Activated T-helper 2 cell treated with anti-CD3 and anti-CD28 coated beads, Interferon-gamma antibody, Interleukin-2, Interleukin-4, amounts not matched to agents 10 μg/mL and 5 μg/mL and 100 μg/mL, durations not matched to agents 14 hours and 24 hours and 36 hours (primary cell): ENCODE measurements around the gene LONRF3. TPM values are rescaled to one million over a fixed set of nuclear protein-coding genes. Genes with fewer than 3 reads are reported as not detected.
A peak's percentile ranks its signal among the peaks of the same experiment; 100 is the strongest.

ENCODE experiments used
- DNase-seq: peaks from one replicate; pipeline ENCODE4 v3.0.0; 2021; ENCODE audit warnings: low spot score
- H3K27ac Mint-ChIP-seq: one replicate; pipeline ENCODE4 v1.8.0; 2021; ENCODE audit warnings: mixed read lengths
- H3K27me3 Mint-ChIP-seq: one replicate; pipeline ENCODE4 v1.8.0; 2021; ENCODE audit warnings: low read depth, mixed read lengths
- H3K36me3 Mint-ChIP-seq: one replicate; pipeline ENCODE4 v1.8.0; 2021; ENCODE audit warnings: low read depth, mixed read lengths
- H3K4me1 Mint-ChIP-seq: one replicate; pipeline ENCODE4 v1.8.0; 2021; ENCODE audit warnings: low read depth, mixed read lengths
- H3K4me3 Mint-ChIP-seq: one replicate; pipeline ENCODE4 v1.8.0; 2021; ENCODE audit warnings: low read depth, mild to moderate bottlenecking, moderate library complexity, mixed read lengths
- H3K9me3 Mint-ChIP-seq: one replicate; pipeline ENCODE4 v1.8.0; 2021; ENCODE audit warnings: mixed read lengths
- intact Hi-C: fragments of 100-400 bp; cut with micrococcal nuclease; formaldehyde crosslinking; loops from one replicate; pipeline ENCODE4 v1.15.1; 2023
- total RNA-seq: library from RNA; stranded (reverse); gene quantifications from 2 replicates; pipeline ENCODE4 v1.2.3, GENCODE V29; 2022

The LONRF3 gene
- total RNA-seq, 1 donor from 2014 or later: 0.62 TPM

- no peak overlapping the region for H3K27ac Mint-ChIP-seq
- H3K27me3 Mint-ChIP-seq: peaks cover 48% of the 10 kb centered on the region
- intact Hi-C loops: no loop called here
Measured at GRCh38 chrX:118973389-118974087, 880 bp upstream of the LONRF3 start.

DNA sequence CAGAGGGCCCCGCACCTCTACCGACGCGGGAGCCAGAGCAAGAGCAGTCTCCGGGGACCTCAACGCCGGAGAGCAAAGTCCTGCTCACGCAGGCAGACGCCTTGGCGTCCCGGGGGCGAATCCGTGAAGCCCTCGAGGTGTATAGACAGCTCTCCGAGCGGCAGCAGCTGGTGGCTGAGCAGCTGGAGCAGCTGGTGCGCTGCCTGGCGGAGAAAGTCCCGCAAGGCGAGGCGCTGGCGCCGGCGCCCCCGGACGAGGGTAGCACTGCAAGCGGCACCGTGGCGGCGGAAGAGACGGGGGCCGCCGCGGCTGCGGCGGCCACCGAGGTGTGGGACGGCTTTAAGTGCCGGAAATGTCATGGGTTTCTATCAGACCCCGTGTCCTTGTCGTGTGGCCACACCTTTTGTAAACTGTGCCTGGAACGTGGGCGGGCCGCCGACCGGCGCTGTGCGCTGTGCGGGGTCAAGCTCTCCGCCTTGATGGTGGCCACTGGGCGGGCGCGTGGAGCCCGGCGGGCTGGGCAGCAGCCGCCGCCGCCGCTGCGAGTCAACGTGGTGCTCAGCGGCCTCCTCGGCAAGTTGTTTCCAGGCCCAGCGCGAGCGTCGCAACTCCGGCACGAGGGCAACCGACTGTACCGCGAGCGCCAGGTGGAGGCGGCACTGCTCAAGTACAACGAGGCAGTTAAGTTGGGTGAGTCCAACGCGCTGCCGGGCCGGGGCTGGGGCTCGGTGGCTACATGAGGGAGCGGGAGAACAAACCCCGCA lies 672 bp downstream of the LONRF3 start:
- Mint-ChIP-seq H3K27me3 (peaks cover 48% of the 10 kb centered on the region), H3K27ac (no peak overlapping the region)

More at GRCh38 chrX:118973389-118974087, 880 bp upstream of the LONRF3 start:
- H3K36me3 Mint-ChIP-seq: no peaks in the 10 kb centered on the region
- H3K4me3 Mint-ChIP-seq: no peak overlapping the region
- no peaks in the 10 kb centered on the region for H3K9me3 Mint-ChIP-seq
- peaks cover 5% of the 10 kb centered on the region for H3K4me1 Mint-ChIP-seq
- DNase-seq: no peak

DNA sequence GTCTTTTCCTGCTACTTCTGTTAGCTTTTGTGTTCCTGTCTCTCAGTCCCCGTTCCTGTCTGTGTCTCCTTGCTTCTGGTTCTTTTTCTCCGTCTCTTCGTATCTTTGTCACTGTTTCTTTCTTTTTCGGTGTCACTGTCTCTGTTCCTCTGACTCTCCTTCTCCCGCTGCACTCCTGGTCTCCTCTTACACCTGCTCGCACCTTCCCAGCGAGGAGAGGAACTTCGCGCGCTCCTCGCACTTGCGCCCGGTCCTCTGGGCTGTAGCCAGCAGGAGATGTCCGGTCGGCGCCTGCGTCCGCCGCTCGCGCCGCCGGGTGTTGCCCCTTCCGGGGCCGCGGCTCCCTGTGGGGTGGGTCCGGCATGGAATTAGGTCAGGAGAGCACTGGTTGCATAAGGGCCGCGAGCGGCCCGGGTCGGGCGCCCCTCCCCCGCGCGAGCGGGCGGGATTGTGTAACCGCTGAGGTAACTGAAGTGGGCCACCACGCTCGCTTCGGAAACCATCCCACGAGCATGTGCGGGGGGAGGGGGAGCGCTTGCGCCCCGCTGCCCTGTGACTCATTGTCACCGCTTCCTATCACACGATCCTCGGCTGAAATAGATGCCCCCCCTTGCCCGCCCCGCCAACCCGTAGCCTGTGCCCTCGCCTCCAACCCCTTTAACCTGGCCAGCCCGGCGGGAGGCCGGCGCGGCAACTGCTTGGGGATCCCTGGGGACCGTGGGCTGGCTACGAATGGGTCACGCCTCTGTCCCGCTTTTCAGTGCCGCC lies 1.6 kb downstream of the LONRF3 start:
- Mint-ChIP-seq H3K4me1 (peaks cover 5% of the 10 kb centered on the region), H3K36me3 (no peaks in the 10 kb centered on the region), H3K4me3 (peak overlapping the region; percentile 76), H3K9me3 (no peaks in the 10 kb centered on the region), H3K27me3 (peaks cover 41% of the 10 kb centered on the region), H3K27ac (no peak overlapping the region)
- peak; percentile 9 for DNase-seq
- intact Hi-C loops: no loop called here

More for the DNA sequence above, 672 bp downstream of the LONRF3 start:
- no peaks in the 10 kb centered on the region for H3K9me3 Mint-ChIP-seq
- peak; percentile 8 for DNase-seq
- no peaks in the 10 kb centered on the region for H3K36me3 Mint-ChIP-seq
- peak overlapping the region; percentile 76 for H3K4me3 Mint-ChIP-seq
- peaks cover 5% of the 10 kb centered on the region for H3K4me1 Mint-ChIP-seq
- intact Hi-C loops: no loop called here

- H3K9me3 Mint-ChIP-seq: no peaks in the 10 kb centered on the region
- peaks cover 5% of the 10 kb centered on the region for H3K4me1 Mint-ChIP-seq
- peak overlapping the region; percentile 17 for H3K4me3 Mint-ChIP-seq
- H3K27ac Mint-ChIP-seq: no peak overlapping the region
- H3K27me3 Mint-ChIP-seq: peaks cover 35% of the 10 kb centered on the region
- no peak for DNase-seq
- intact Hi-C loops: no loop called here
- H3K36me3 Mint-ChIP-seq: no peaks in the 10 kb centered on the region
Measured at GRCh38 chrX:118976599-118977340, 2.4 kb downstream of the LONRF3 start.

DNA sequence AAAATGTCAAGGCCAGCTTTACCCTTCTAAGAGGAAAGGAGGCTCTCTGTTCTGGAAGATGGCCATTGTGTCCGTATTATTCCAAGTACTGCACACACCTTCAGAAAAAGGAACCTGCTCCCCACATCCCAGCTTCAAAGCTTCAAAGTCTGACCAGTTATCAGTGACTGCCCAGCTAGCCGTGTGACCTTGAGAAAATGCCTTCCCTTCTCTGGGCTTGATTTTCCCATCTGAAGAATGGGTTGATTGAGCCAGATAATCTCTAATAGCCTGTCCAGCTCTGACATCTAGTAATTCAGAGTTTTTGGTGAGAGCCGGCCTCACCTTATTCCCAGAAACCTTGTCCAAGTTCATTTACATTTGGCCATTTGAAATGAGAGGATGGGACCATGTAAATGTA lies 3.0 kb downstream of the LONRF3 start:
- Mint-ChIP-seq H3K36me3 (no peaks in the 10 kb centered on the region), H3K4me1 (peaks cover 5% of the 10 kb centered on the region), H3K4me3 (no peak overlapping the region), H3K27ac (no peak overlapping the region), H3K9me3 (no peaks in the 10 kb centered on the region), H3K27me3 (peaks cover 33% of the 10 kb centered on the region)
- DNase-seq: no peak
- intact Hi-C loops: no loop called here

GRCh38 chrX:118978451-118978850 lies 4.0 kb downstream of the LONRF3 start:
- no peaks in the 10 kb centered on the region for H3K36me3 Mint-ChIP-seq
- DNase-seq: no peak
- H3K4me1 Mint-ChIP-seq: peaks cover 5% of the 10 kb centered on the region
- no peaks in the 10 kb centered on the region for H3K9me3 Mint-ChIP-seq
- intact Hi-C loops: no loop called here
- peaks cover 23% of the 10 kb centered on the region for H3K27me3 Mint-ChIP-seq
- H3K27ac Mint-ChIP-seq: no peak overlapping the region
- no peak overlapping the region for H3K4me3 Mint-ChIP-seq

- Mint-ChIP-seq H3K36me3 (no peaks in the 10 kb centered on the region), H3K4me3 (no peak overlapping the region), H3K27ac (no peak overlapping the region), H3K9me3 (no peaks in the 10 kb centered on the region), H3K27me3 (peaks cover 13% of the 10 kb centered on the region), H3K4me1 (peaks cover 1% of the 10 kb centered on the region)
- DNase-seq: no peak
- intact Hi-C loops: no loop called here
Measured at GRCh38 chrX:118980761-118981160, 6.3 kb downstream of the LONRF3 start.

DNA sequence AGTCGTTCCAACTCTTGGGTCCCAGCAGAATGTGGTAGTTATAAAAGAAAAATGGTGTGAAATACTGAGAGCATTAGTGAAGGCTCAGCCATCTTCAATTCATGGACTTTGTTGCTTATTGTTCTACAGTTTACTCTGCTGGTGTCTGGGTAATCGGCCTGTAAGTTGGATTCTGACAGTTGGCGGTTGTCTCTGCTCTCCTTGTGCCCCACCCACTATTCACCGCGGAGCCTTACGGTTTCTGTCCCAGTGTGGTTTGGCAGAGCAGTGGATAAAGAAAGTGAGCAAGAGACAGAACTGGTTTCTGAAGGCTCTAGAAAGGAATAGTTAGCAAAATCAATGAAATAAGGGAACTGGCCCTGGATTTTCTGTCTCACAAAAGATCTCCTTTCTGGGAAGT lies 9.1 kb downstream of the LONRF3 start:
- no peaks in the 10 kb centered on the region for H3K4me1 Mint-ChIP-seq
- H3K4me3 Mint-ChIP-seq: no peak overlapping the region
- DNase-seq: no peak
- no peaks in the 10 kb centered on the region for H3K27me3 Mint-ChIP-seq
- intact Hi-C loops: no loop called here
- no peaks in the 10 kb centered on the region for H3K9me3 Mint-ChIP-seq
- H3K36me3 Mint-ChIP-seq: no peaks in the 10 kb centered on the region
- H3K27ac Mint-ChIP-seq: no peak overlapping the region

DNA sequence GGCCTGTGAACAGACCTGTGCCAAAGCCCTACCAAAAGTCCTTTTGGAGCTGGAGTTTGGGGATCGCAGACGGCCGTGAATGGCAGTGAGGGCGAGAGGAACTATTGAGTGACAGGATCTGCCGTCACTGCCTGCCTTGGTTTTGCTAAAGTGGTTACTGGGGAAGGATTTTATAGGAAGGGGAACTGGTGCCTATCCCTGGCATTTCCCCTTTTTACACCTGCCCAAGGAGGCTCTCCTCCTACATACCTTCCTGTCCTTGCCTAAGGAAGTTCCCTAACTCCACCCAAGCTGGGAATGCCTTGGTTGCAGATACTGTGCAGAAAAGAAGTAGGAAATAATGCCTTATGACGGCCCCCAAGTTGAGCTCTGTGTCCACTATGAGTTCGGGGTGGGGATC lies 14.5 kb downstream of the LONRF3 start:
- Mint-ChIP-seq H3K4me3 (no peak overlapping the region), H3K27me3 (no peaks in the 10 kb centered on the region), H3K9me3 (no peaks in the 10 kb centered on the region), H3K4me1 (no peaks in the 10 kb centered on the region), H3K27ac (no peak overlapping the region), H3K36me3 (no peaks in the 10 kb centered on the region)
- DNase-seq: no peak
- intact Hi-C loops: no loop called here

- no peaks in the 10 kb centered on the region for H3K9me3 Mint-ChIP-seq
Measured at GRCh38 chrX:118989886-118990285, 15.5 kb downstream of the LONRF3 start.

GRCh38 chrX:118990512-118991227 lies 16.3 kb downstream of the LONRF3 start:
- intact Hi-C loops: no loop called here
- no peaks in the 10 kb centered on the region for H3K9me3 Mint-ChIP-seq
- H3K27me3 Mint-ChIP-seq: no peaks in the 10 kb centered on the region
- no peaks in the 10 kb centered on the region for H3K4me1 Mint-ChIP-seq
- DNase-seq: no peak
- no peaks in the 10 kb centered on the region for H3K36me3 Mint-ChIP-seq
- no peak overlapping the region for H3K27ac Mint-ChIP-seq
- H3K4me3 Mint-ChIP-seq: no peak overlapping the region

More at GRCh38 chrX:118989886-118990285, 15.5 kb downstream of the LONRF3 start:
- Mint-ChIP-seq H3K36me3 (no peaks in the 10 kb centered on the region), H3K4me1 (no peaks in the 10 kb centered on the region), H3K4me3 (no peak overlapping the region), H3K27ac (no peak overlapping the region), H3K27me3 (no peaks in the 10 kb centered on the region)
- DNase-seq: no peak
- intact Hi-C loops: no loop called here
